HCT116 (cell line): ENCODE measurements around the gene BAHD1. TPM values are rescaled to one million over a fixed set of nuclear protein-coding genes. Genes with fewer than 3 reads are reported as not detected.

Experiments
- ATAC-seq: fragments of 200-7000 bp; cut with Tn5 transposase; 2 replicates; pipeline ENCODE4 v1.9.1; 2020; ENCODE audit warnings: mild to moderate bottlenecking, moderate library complexity
- BruUV-seq: library from RNA; stranded (reverse); fragments of 400-500 nt; replicated peaks from 2 replicates; lab custom pipeline; 2021; lab: Mats Ljungman, UMichigan
- CTCF ChIA-PET: fragments of 300-600 bp; sonication (Branson Sonifier 250); formaldehyde crosslinking; loops from one replicate; lab custom pipeline; 2021; ENCODE audit warnings: antibody characterized with exemption; lab: Charles Lee
- POLR2A ChIA-PET: fragments of 300-600, 350-600 bp; sonication (Branson Sonifier 250); formaldehyde crosslinking; loops from one replicate; lab custom pipeline; 2021; ENCODE audit warnings: antibody characterized with exemption; lab: Charles Lee
- RAD21 ChIA-PET, 2 experiments: fragments of 300-600 bp; sonication (Branson Sonifier 250); formaldehyde crosslinking; loops; one replicate each; lab custom pipeline; 2023; ENCODE audit warnings: low total read pairs in 2 of 2; ENCODE audit not compliant: uncharacterized antibody in 2 of 2, unreplicated experiment in 2 of 2, low non-redundant PET in 1 of 2; lab: Charles Lee
- DNase-seq: peaks from one replicate; pipeline ENCODE4 v3.0.0-alpha.2; 2010; ENCODE audit warnings: low read depth, low spot score
- H2AFZ ChIP-seq: fragments of 200-600 bp; shearing (Covaris generic), sonication (generic); 2 replicates; pipeline ENCODE4 v1.6.1; 2017; ENCODE audit warnings: low read depth, mixed run types, mixed read lengths, antibody characterized with exemption, low read length; ENCODE audit not compliant: poor library complexity, severe bottlenecking
- H3K27ac ChIP-seq: 2 replicates; pipeline ENCODE4 v1.5.1; 2012; ENCODE audit warnings: low read depth, low read length
- H3K27me3 ChIP-seq: fragments of 200-600 bp; sonication (generic); 2 replicates; pipeline ENCODE4 v1.6.1; 2016; ENCODE audit warnings: mixed run types, low read length, mixed read lengths; ENCODE audit not compliant: insufficient read depth
- H3K36me3 ChIP-seq, 2 experiments: fragments of 200-500 bp in 1 of 2; fragments of 200-600 bp in 1 of 2; sonication (Bioruptor generic) in 1 of 2; sonication (generic) in 1 of 2; 2 replicates each; pipeline versions ENCODE4 v1.5.1 to v1.6.1; 2014 to 2016; ENCODE audit warnings: low read length in 2 of 2, inconsistent platforms in 1 of 2, mixed read lengths in 1 of 2, mixed run types in 1 of 2; ENCODE audit not compliant: insufficient read depth in 2 of 2, control insufficient read depth in 1 of 2
- H3K4me1 ChIP-seq, 2 experiments: fragments of 200-600 bp in 1 of 2; sonication (generic) in 1 of 2; 2 replicates each; pipeline versions ENCODE4 v1.5.1 to v1.6.1; 2012 to 2017; ENCODE audit warnings: low read length in 2 of 2, inconsistent platforms in 1 of 2, mild to moderate bottlenecking in 1 of 2, mixed read lengths in 1 of 2, mixed run types in 1 of 2, moderate library complexity in 1 of 2; ENCODE audit not compliant: insufficient read depth in 2 of 2, control insufficient read depth in 1 of 2
- H3K4me2 ChIP-seq: fragments of 200-600 bp; sonication (generic); 2 replicates; pipeline ENCODE4 v1.6.1; 2017; ENCODE audit warnings: mixed run types, low read length, mixed read lengths
- H3K4me3 ChIP-seq, 2 experiments: fragments of 200-600 bp in 1 of 2; sonication (generic) in 1 of 2; replicated peaks in 1 of 2; 2 replicates each; pipeline ENCODE4 v1.5.1; 2011 to 2016; ENCODE audit warnings: low read length in 2 of 2, control low read depth in 1 of 2, low read depth in 1 of 2, mild to moderate bottlenecking in 1 of 2, mixed read lengths in 1 of 2, mixed run types in 1 of 2
- H3K79me2 ChIP-seq: fragments of 200-600 bp; sonication (generic); 2 replicates; pipeline ENCODE4 v1.6.1; 2017; ENCODE audit warnings: mild to moderate bottlenecking, mixed run types, low read length, moderate library complexity, mixed read lengths; ENCODE audit not compliant: insufficient read depth
- H3K9ac ChIP-seq: fragments of 200-600 bp; sonication (generic); 2 replicates; pipeline ENCODE4 v1.6.1; 2016; ENCODE audit warnings: low read length, mixed read lengths
- H3K9me2 ChIP-seq: fragments of 200-600 bp; sonication (generic), shearing (Covaris generic); 2 replicates; pipeline ENCODE4 v1.6.1; 2017; ENCODE audit warnings: mixed run types, mild to moderate bottlenecking, moderate library complexity; ENCODE audit not compliant: insufficient read depth
- H3K9me3 ChIP-seq, 2 experiments: fragments of 200-500 bp in 1 of 2; fragments of 200-600 bp in 1 of 2; sonication (Bioruptor generic) in 1 of 2; sonication (generic) in 1 of 2; 2 replicates each; pipeline ENCODE4 v1.6.1; 2014 to 2017; ENCODE audit warnings: low read length in 2 of 2, mixed read lengths in 2 of 2, inconsistent platforms in 1 of 2, low read depth in 1 of 2, mild to moderate bottlenecking in 1 of 2, mixed run types in 1 of 2, moderate library complexity in 1 of 2; ENCODE audit not compliant: control insufficient read depth in 1 of 2, insufficient read depth in 1 of 2
- H4K20me1 ChIP-seq: fragments of 200-600 bp; sonication (generic), shearing (Covaris generic); 2 replicates; pipeline ENCODE4 v1.6.1; 2017; ENCODE audit warnings: mixed run types, mild to moderate bottlenecking, moderate library complexity; ENCODE audit not compliant: insufficient read depth
- CEBPB ChIP-seq: IDR thresholded peaks from 2 replicates; pipeline ENCODE4 v1.6.1; 2012; ENCODE audit warnings: low read depth
- EZH2phosphoT487 ChIP-seq: fragments of 200-600 bp; IDR thresholded peaks from 2 replicates; pipeline ENCODE4 v1.6.1; 2018; ENCODE audit warnings: antibody characterized with exemption, borderline replicate concordance
- JUND ChIP-seq: IDR thresholded peaks from 2 replicates; pipeline ENCODE4 v1.6.1; 2012
- POLR2AphosphoS5 ChIP-seq: IDR thresholded peaks from 2 replicates; pipeline ENCODE4 v1.6.1; 2011; ENCODE audit warnings: mild to moderate bottlenecking, low read depth, low read length, moderate library complexity
- RAD21 ChIP-seq: IDR thresholded peaks from 2 replicates; pipeline ENCODE4 v1.6.1; 2012; ENCODE audit warnings: low read depth, mild to moderate bottlenecking
- SIN3A ChIP-seq: IDR thresholded peaks from 2 replicates; pipeline ENCODE4 v1.6.1; 2012; ENCODE audit warnings: low read depth
- SP1 ChIP-seq: IDR thresholded peaks from 2 replicates; pipeline ENCODE4 v1.6.1; 2012; ENCODE audit warnings: low read depth
- SRF ChIP-seq: IDR thresholded peaks from 2 replicates; pipeline ENCODE4 v1.6.1; 2012; ENCODE audit warnings: low read depth
- TCF7L2 ChIP-seq: IDR thresholded peaks from 2 replicates; pipeline ENCODE4 v1.7.0; 2011; ENCODE audit warnings: borderline replicate concordance, inconsistent platforms; ENCODE audit not compliant: insufficient read depth, insufficient read length; ENCODE audit errors: extremely low read depth
- YY1 ChIP-seq: IDR thresholded peaks from 2 replicates; pipeline ENCODE4 v1.6.1; 2011; ENCODE audit warnings: low read length, low read depth, moderate library complexity, mild to moderate bottlenecking; ENCODE audit not compliant: insufficient replicate concordance; ENCODE audit errors: extremely low read depth
- ZNF274 ChIP-seq: fragments of 200-500 bp; sonication (Bioruptor generic); IDR thresholded peaks from 2 replicates; pipeline ENCODE4 v1.6.1; 2014; ENCODE audit warnings: mild to moderate bottlenecking, low read depth, low read length, inconsistent platforms
- intact Hi-C: fragments of 100-400 bp; cut with micrococcal nuclease; formaldehyde crosslinking; loops from 2 replicates; pipeline ENCODE4 v1.10.0; 2022
- total RNA-seq: library from RNA; stranded (reverse); gene quantifications from one replicate; pipeline ENCODE4 v1.2.1, GENCODE V29; 2021; ENCODE audit not compliant: unreplicated experiment
- TF ChIP-seq, protein P1 (sequence below): IDR thresholded peaks from 2 replicates; pipeline ENCODE4 v1.6.1; 2012
- TF ChIP-seq, protein P2 (sequence below): IDR thresholded peaks from 2 replicates; pipeline ENCODE4 v1.6.1; 2012
- TF ChIP-seq, protein P3 (sequence below): IDR thresholded peaks from 2 replicates; pipeline ENCODE4 v1.6.1; 2011; ENCODE audit warnings: mild to moderate bottlenecking, low read length, moderate library complexity; ENCODE audit not compliant: insufficient replicate concordance; ENCODE audit errors: extremely low read depth

The BAHD1 gene
- total RNA-seq, 1 experiment from 2014 or later: 25.0 TPM

DNA sequence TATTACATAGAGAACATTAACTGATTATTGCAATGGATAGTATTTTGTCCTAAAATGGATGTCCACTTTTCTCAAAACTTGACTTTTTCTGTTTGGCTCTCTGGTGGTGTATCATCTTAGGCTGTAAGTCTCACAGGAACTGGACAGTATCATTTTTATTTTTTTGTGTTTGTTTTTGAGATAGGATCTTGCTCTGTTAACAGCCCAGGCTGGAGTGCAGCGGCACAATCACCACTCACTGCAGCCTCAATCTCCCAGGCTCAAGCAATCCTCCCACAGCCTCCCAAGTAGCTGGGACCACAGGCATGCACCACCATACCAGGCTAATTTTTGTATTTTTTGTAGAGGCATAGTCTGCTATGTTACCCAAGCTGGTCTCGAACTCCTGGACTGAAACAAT lies 43.2 kb downstream of the BAHD1 start:
- RAD21 ChIA-PET: no interaction called here
- H3K9me2 ChIP-seq: no peaks in the 10 kb centered on the region
- BruUV-seq: no TSS peak
- no peak overlapping the region for H3K4me3 ChIP-seq
- ATAC-seq (no peak), DNase-seq (no peak)
- no peak overlapping the region for H3K9ac ChIP-seq
- H3K79me2 ChIP-seq: no peaks in the 10 kb centered on the region
- POLR2A ChIA-PET: no interaction called here
- H3K27me3 ChIP-seq: no peaks in the 10 kb centered on the region
- no peaks in the 10 kb centered on the region for H3K36me3 ChIP-seq
- H4K20me1 ChIP-seq: no peaks in the 10 kb centered on the region
- H2AFZ ChIP-seq: no peak overlapping the region
- no peak overlapping the region for H3K27ac ChIP-seq
- CTCF ChIA-PET: no interaction called here
- H3K4me1 ChIP-seq: no peaks in the 10 kb centered on the region
- intact Hi-C loops: no loop called here
- no peak for TF ChIP-seq CEBPB
- no peak for TF ChIP-seq ZNF274
- TF ChIP-seq, all 23 proteins: peak for 0
- H3K4me2 ChIP-seq: no peak overlapping the region
- H3K9me3 ChIP-seq: no peaks in the 10 kb centered on the region

DNA sequence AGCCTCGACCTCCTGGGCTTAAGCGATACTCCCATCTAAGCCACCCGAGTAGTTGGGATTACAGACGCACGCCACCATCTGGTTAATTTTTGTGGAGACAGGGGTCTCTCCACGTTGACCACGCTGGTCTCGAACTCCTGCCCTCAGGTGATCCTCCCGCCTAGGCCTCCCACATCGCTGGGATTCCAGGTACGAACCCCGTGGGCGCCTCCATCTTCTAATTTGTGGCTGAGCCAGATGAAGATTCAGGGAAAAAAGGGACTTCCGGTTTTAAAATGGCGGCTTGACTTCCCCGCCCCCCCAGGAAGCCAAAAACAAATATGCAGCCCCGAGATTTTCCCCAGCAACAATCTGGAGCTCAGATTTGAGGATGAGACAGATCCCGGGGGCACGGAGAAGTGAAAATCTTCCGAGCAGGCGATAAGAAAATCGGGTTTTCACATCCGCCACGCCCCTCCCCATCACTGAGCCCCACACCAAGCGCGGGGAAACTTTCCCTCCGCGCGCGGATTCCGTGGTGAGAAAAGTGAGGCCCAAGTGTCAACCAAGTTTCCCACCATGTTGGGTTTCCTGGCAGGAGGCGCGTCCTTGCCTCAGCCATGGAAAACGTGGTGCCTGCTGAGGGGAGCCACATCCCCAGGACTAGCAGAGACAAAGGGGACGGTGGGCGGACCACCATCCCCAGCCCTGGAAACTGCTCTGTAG lies 45.5 kb downstream of the BAHD1 start:
- H3K79me2 ChIP-seq: no peaks in the 10 kb centered on the region
- H3K4me3 ChIP-seq: no peak overlapping the region
- no peaks in the 10 kb centered on the region for H3K9me2 ChIP-seq
- no peaks in the 10 kb centered on the region for H3K36me3 ChIP-seq
- BruUV-seq: no TSS peak
- H3K27ac ChIP-seq: no peak overlapping the region
- ChIA-PET RAD21 (no interaction called here), POLR2A (no interaction called here), CTCF (no interaction called here)
- intact Hi-C loops: no loop called here
- no peaks in the 10 kb centered on the region for H3K4me1 ChIP-seq
- no peaks in the 10 kb centered on the region for H3K27me3 ChIP-seq
- H2AFZ ChIP-seq: no peak overlapping the region
- no peaks in the 10 kb centered on the region for H3K9me3 ChIP-seq
- H3K4me2 ChIP-seq: no peak overlapping the region
- H3K9ac ChIP-seq: no peak overlapping the region
- DNase-seq (no peak), ATAC-seq (no peak)
- H4K20me1 ChIP-seq: no peaks in the 10 kb centered on the region
- TF ChIP-seq, protein P1, sequence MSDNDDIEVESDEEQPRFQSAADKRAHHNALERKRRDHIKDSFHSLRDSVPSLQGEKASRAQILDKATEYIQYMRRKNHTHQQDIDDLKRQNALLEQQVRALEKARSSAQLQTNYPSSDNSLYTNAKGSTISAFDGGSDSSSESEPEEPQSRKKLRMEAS: no peak
- TF ChIP-seq RAD21: no peak
- TF ChIP-seq CEBPB: no peak
- TF ChIP-seq SRF: no peak
- no peak for TF ChIP-seq EZH2phosphoT487
- TF ChIP-seq ZNF274: no peak
- TF ChIP-seq YY1: no peak
- no peak for TF ChIP-seq POLR2AphosphoS5
- TF ChIP-seq TCF7L2: no peak
- no peak for TF ChIP-seq JUND
- TF ChIP-seq, protein P2, sequence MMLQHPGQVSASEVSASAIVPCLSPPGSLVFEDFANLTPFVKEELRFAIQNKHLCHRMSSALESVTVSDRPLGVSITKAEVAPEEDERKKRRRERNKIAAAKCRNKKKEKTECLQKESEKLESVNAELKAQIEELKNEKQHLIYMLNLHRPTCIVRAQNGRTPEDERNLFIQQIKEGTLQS: no peak
- TF ChIP-seq, protein P3, sequence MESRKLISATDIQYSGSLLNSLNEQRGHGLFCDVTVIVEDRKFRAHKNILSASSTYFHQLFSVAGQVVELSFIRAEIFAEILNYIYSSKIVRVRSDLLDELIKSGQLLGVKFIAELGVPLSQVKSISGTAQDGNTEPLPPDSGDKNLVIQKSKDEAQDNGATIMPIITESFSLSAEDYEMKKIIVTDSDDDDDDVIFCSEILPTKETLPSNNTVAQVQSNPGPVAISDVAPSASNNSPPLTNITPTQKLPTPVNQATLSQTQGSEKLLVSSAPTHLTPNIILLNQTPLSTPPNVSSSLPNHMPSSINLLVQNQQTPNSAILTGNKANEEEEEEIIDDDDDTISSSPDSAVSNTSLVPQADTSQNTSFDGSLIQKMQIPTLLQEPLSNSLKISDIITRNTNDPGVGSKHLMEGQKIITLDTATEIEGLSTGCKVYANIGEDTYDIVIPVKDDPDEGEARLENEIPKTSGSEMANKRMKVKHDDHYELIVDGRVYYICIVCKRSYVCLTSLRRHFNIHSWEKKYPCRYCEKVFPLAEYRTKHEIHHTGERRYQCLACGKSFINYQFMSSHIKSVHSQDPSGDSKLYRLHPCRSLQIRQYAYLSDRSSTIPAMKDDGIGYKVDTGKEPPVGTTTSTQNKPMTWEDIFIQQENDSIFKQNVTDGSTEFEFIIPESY: no peak
- TF ChIP-seq SP1: no peak
- no peak for TF ChIP-seq SIN3A
